Measurements from ENCODE around the gene HTR2C.
A peak's percentile ranks its signal among the peaks of the same experiment; 100 is the strongest.
"Not testable (repeated sequence)": the region's sequence is repeated elsewhere in the genome, so short reads cannot be mapped to it uniquely, and the experiment has no call there.

Gene HTR2C

DNA sequence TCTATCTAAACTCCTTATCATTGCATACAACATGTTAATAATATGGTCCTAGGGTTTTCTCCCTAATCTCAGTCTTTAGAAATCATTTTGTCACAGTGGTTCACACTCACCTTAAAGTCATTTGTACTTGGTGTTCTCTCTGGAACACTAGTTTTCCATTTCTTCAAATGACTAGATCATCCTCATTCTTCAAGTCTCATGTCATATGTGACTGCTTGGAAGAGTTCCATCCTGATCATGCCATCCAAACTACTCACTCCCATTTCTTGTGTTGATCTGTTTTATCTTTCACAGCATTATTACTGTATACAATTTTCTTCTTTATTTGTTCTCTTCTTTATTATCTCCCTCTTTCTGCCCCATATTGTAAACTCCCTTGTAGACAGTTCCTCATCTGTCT lies 66.5 kb downstream of the HTR2C start:
- H4K5ac ChIP-seq (ENCODE audit: low read length) = no peak overlapping the region
- H3K36me3 ChIP-seq (ENCODE audit: control insufficient read depth, insufficient read depth, low read length) = no peaks in the 10 kb centered on the region
- H2AK5ac ChIP-seq (ENCODE audit: low read length) = no peak overlapping the region
- no peak overlapping the region for H3K18ac ChIP-seq (ENCODE audit: low read length)
- H3K4me3 ChIP-seq (ENCODE audit: low read length) = no peak overlapping the region
- H3K9ac ChIP-seq (ENCODE audit: low read length) = no peak overlapping the region
- no peak overlapping the region for H3K4ac ChIP-seq (ENCODE audit: low read depth, low read length)
- H3K23ac ChIP-seq (ENCODE audit: low read length) = no peak overlapping the region
- no peak overlapping the region for H2BK5ac ChIP-seq (ENCODE audit: low read length)
- H3K27me3 ChIP-seq (ENCODE audit: insufficient read depth, low read length, poor library complexity) = no peaks in the 10 kb centered on the region
- no peaks in the 10 kb centered on the region for H3K79me2 ChIP-seq (ENCODE audit: control insufficient read depth, insufficient read depth, low read length)
- no peak overlapping the region for H3K4me2 ChIP-seq (ENCODE audit: low read length)
- H3K56ac ChIP-seq (ENCODE audit: low read length) = no peak overlapping the region
- no peak overlapping the region for H2BK120ac ChIP-seq (ENCODE audit: low read depth, low read length)
- H3K4me1 ChIP-seq (ENCODE audit: control insufficient read depth, low read depth, low read length) = no peaks in the 10 kb centered on the region
- H2BK15ac ChIP-seq (replicated peaks; ENCODE audit: low read depth) = no peak overlapping the region
- H3K79me1 ChIP-seq (ENCODE audit: low read length) = no peaks in the 10 kb centered on the region
- H4K8ac ChIP-seq (ENCODE audit: low read depth, low read length) = no peak overlapping the region
- no peak overlapping the region for H3K27ac ChIP-seq (ENCODE audit: low read depth, low read length)
- DNase-seq = no peak

DNA sequence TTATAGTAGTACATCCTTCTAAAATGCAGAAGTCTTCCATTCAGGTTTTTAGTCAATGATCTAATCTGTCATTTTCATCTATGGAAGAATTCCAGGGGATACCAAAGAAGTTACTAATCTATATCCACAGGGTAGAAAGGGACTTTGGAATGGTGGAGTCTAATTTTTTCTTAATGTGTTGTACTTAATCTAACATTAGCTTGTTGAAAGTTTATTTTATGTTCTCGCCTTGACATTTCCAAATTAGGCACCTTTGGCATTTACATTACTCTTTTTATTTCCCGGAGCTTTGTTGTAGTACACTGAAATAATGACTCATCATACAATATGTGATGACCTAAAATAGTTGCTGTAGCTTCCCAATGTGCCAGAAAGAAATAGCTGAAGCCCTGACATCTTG lies 91.5 kb downstream of the HTR2C start:
- Histone ChIP-seq H3K23ac (ENCODE audit: low read length) (no peak overlapping the region), H3K4me1 (ENCODE audit: control insufficient read depth, low read depth, low read length) (no peaks in the 10 kb centered on the region), H3K56ac (ENCODE audit: low read length) (no peak overlapping the region), H3K27ac (ENCODE audit: low read depth, low read length) (no peak overlapping the region), H3K79me2 (ENCODE audit: control insufficient read depth, insufficient read depth, low read length) (no peaks in the 10 kb centered on the region), H3K9ac (ENCODE audit: low read length) (no peak overlapping the region), H4K5ac (ENCODE audit: low read length) (no peak overlapping the region), H2AK5ac (ENCODE audit: low read length) (no peak overlapping the region), H3K36me3 (ENCODE audit: control insufficient read depth, insufficient read depth, low read length) (no peaks in the 10 kb centered on the region), H4K8ac (ENCODE audit: low read depth, low read length) (no peak overlapping the region), H3K4me2 (ENCODE audit: low read length) (no peak overlapping the region), H3K18ac (ENCODE audit: low read length) (no peak overlapping the region), H2BK5ac (ENCODE audit: low read length) (no peak overlapping the region), H3K4me3 (ENCODE audit: low read length) (no peak overlapping the region), H2BK120ac (ENCODE audit: low read depth, low read length) (no peak overlapping the region), H2BK15ac (replicated peaks; ENCODE audit: low read depth) (no peak overlapping the region), H3K27me3 (ENCODE audit: insufficient read depth, low read length, poor library complexity) (no peaks in the 10 kb centered on the region), H3K79me1 (ENCODE audit: low read length) (no peaks in the 10 kb centered on the region), H3K4ac (ENCODE audit: low read depth, low read length) (no peak overlapping the region)
- peak; percentile 1 for DNase-seq
- no CpG with 5 or more reads among the region's 2 CpGs for WGBS (ENCODE audit: extremely low coverage, insufficient coverage, low lambda C conversion rate)

GRCh38 chrX:114700533-114700932 lies 116.6 kb downstream of the HTR2C start:
- not testable (repeated sequence) for H3K4ac ChIP-seq (ENCODE audit: low read depth, low read length); H4K5ac ChIP-seq (ENCODE audit: low read length); H3K4me1 ChIP-seq (ENCODE audit: control insufficient read depth, low read depth, low read length); H3K27me3 ChIP-seq (ENCODE audit: insufficient read depth, low read length, poor library complexity); H3K56ac ChIP-seq (ENCODE audit: low read length); H3K36me3 ChIP-seq (ENCODE audit: control insufficient read depth, insufficient read depth, low read length); H2BK15ac ChIP-seq (replicated peaks; ENCODE audit: low read depth); H3K23ac ChIP-seq (ENCODE audit: low read length); H3K18ac ChIP-seq (ENCODE audit: low read length); H3K4me2 ChIP-seq (ENCODE audit: low read length); H2AK5ac ChIP-seq (ENCODE audit: low read length); H4K8ac ChIP-seq (ENCODE audit: low read depth, low read length); H3K27ac ChIP-seq (ENCODE audit: low read depth, low read length); H3K4me3 ChIP-seq (ENCODE audit: low read length); DNase-seq; H3K9ac ChIP-seq (ENCODE audit: low read length); H2BK120ac ChIP-seq (ENCODE audit: low read depth, low read length); H3K79me2 ChIP-seq (ENCODE audit: control insufficient read depth, insufficient read depth, low read length); H2BK5ac ChIP-seq (ENCODE audit: low read length); H3K79me1 ChIP-seq (ENCODE audit: low read length)
- WGBS (ENCODE audit: extremely low coverage, insufficient coverage, low lambda C conversion rate) = no CpG with 5 or more reads among the region's 17 CpGs

DNA sequence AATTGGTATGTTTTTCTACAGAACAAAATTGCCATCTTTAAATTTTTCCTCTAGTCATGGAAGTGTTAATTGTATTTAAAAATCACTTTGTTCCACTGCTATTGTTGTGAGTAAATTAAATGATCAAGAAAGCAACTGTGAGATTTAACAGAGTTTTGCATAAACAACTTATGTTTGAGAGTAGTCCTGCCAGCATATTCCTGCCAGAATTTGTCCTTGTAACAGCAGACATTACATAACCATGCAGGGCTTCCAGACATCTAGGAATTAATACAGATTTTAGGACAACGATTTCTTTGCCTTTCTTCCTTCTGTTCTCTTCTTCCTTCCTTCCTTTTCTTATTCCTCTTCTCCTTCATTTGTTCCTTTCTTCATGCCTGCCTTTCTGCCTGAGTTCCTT lies 125.5 kb downstream of the HTR2C start:
- Histone ChIP-seq H3K79me1 (ENCODE audit: low read length) (no peaks in the 10 kb centered on the region), H3K36me3 (ENCODE audit: control insufficient read depth, insufficient read depth, low read length) (no peaks in the 10 kb centered on the region), H2BK120ac (ENCODE audit: low read depth, low read length) (no peak overlapping the region), H3K23ac (ENCODE audit: low read length) (no peak overlapping the region), H2AK5ac (ENCODE audit: low read length) (no peak overlapping the region), H4K5ac (ENCODE audit: low read length) (no peak overlapping the region), H3K4me3 (ENCODE audit: low read length) (no peak overlapping the region), H2BK15ac (replicated peaks; ENCODE audit: low read depth) (no peak overlapping the region), H3K56ac (ENCODE audit: low read length) (no peak overlapping the region), H4K8ac (ENCODE audit: low read depth, low read length) (no peak overlapping the region), H3K27me3 (ENCODE audit: insufficient read depth, low read length, poor library complexity) (no peaks in the 10 kb centered on the region), H3K4me1 (ENCODE audit: control insufficient read depth, low read depth, low read length) (no peaks in the 10 kb centered on the region), H3K4me2 (ENCODE audit: low read length) (no peak overlapping the region), H2BK5ac (ENCODE audit: low read length) (no peak overlapping the region), H3K79me2 (ENCODE audit: control insufficient read depth, insufficient read depth, low read length) (no peaks in the 10 kb centered on the region), H3K27ac (ENCODE audit: low read depth, low read length) (no peak overlapping the region), H3K4ac (ENCODE audit: low read depth, low read length) (no peak overlapping the region), H3K9ac (ENCODE audit: low read length) (no peak overlapping the region), H3K18ac (ENCODE audit: low read length) (no peak overlapping the region)
- WGBS (ENCODE audit: extremely low coverage, insufficient coverage, low lambda C conversion rate) = no CpG with 5 or more reads among the region's 1 CpG
- no peak for DNase-seq

GRCh38 chrX:114710571-114710970 lies 126.7 kb downstream of the HTR2C start:
- Histone ChIP-seq H2BK15ac (replicated peaks; ENCODE audit: low read depth) (no peak overlapping the region), H3K23ac (ENCODE audit: low read length) (no peak overlapping the region), H3K27ac (ENCODE audit: low read depth, low read length) (no peak overlapping the region), H4K8ac (ENCODE audit: low read depth, low read length) (no peak overlapping the region), H3K18ac (ENCODE audit: low read length) (no peak overlapping the region), H2AK5ac (ENCODE audit: low read length) (no peak overlapping the region), H3K4me1 (ENCODE audit: control insufficient read depth, low read depth, low read length) (no peaks in the 10 kb centered on the region), H3K27me3 (ENCODE audit: insufficient read depth, low read length, poor library complexity) (no peaks in the 10 kb centered on the region), H3K4ac (ENCODE audit: low read depth, low read length) (no peak overlapping the region), H3K56ac (ENCODE audit: low read length) (no peak overlapping the region), H3K79me2 (ENCODE audit: control insufficient read depth, insufficient read depth, low read length) (no peaks in the 10 kb centered on the region), H3K36me3 (ENCODE audit: control insufficient read depth, insufficient read depth, low read length) (no peaks in the 10 kb centered on the region), H3K9ac (ENCODE audit: low read length) (no peak overlapping the region), H3K79me1 (ENCODE audit: low read length) (no peaks in the 10 kb centered on the region), H2BK120ac (ENCODE audit: low read depth, low read length) (no peak overlapping the region), H4K5ac (ENCODE audit: low read length) (no peak overlapping the region), H3K4me3 (ENCODE audit: low read length) (no peak overlapping the region), H2BK5ac (ENCODE audit: low read length) (no peak overlapping the region), H3K4me2 (ENCODE audit: low read length) (no peak overlapping the region)
- WGBS (ENCODE audit: extremely low coverage, insufficient coverage, low lambda C conversion rate) = no CpG with 5 or more reads among the region's 1 CpG
- DNase-seq = no peak

DNA sequence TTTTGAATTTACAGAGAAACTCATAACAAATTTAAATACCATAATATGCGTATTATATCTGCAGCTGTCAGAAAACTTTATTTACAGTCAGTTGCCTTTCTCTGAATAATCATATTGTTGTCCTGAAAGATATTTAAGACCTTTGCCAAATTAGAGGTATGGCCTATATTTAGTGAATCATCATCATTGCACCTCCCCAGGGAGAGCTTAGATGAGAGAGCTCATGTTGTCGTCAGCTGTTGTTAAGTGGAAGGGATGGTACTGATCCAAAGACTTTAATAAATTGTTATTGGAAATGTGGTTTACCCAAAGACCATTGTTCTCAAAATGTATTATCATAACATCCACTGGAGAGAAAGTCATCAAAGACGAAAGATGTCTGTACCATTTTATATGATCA lies 128.6 kb downstream of the HTR2C start:
- H3K23ac ChIP-seq (ENCODE audit: low read length) = no peak overlapping the region
- H3K56ac ChIP-seq (ENCODE audit: low read length) = no peak overlapping the region
- no peak overlapping the region for H4K8ac ChIP-seq (ENCODE audit: low read depth, low read length)
- no peak overlapping the region for H4K5ac ChIP-seq (ENCODE audit: low read length)
- H3K79me1 ChIP-seq (ENCODE audit: low read length) = no peaks in the 10 kb centered on the region
- no peak overlapping the region for H2BK15ac ChIP-seq (replicated peaks; ENCODE audit: low read depth)
- no peak overlapping the region for H2BK5ac ChIP-seq (ENCODE audit: low read length)
- no peaks in the 10 kb centered on the region for H3K79me2 ChIP-seq (ENCODE audit: control insufficient read depth, insufficient read depth, low read length)
- no peak overlapping the region for H3K4me2 ChIP-seq (ENCODE audit: low read length)
- no peak overlapping the region for H3K9ac ChIP-seq (ENCODE audit: low read length)
- H3K27ac ChIP-seq (ENCODE audit: low read depth, low read length) = no peak overlapping the region
- no peak for DNase-seq
- no peaks in the 10 kb centered on the region for H3K27me3 ChIP-seq (ENCODE audit: insufficient read depth, low read length, poor library complexity)
- H2AK5ac ChIP-seq (ENCODE audit: low read length) = no peak overlapping the region
- H3K4me3 ChIP-seq (ENCODE audit: low read length) = no peak overlapping the region
- WGBS (ENCODE audit: extremely low coverage, insufficient coverage, low lambda C conversion rate) = no CpG with 5 or more reads among the region's 3 CpGs
- no peak overlapping the region for H2BK120ac ChIP-seq (ENCODE audit: low read depth, low read length)
- H3K36me3 ChIP-seq (ENCODE audit: control insufficient read depth, insufficient read depth, low read length) = no peaks in the 10 kb centered on the region
- H3K18ac ChIP-seq (ENCODE audit: low read length) = no peak overlapping the region
- H3K4ac ChIP-seq (ENCODE audit: low read depth, low read length) = no peak overlapping the region
- H3K4me1 ChIP-seq (ENCODE audit: control insufficient read depth, low read depth, low read length) = no peaks in the 10 kb centered on the region
